HG02938 (cell line): Measurements from ENCODE around the gene OR8B2.
A peak's percentile ranks its signal among the peaks of the same experiment; 100 is the strongest.
"Not testable (repeated sequence)": the region's sequence is repeated elsewhere in the genome, so short reads cannot be mapped to it uniquely, and the experiment has no call there.

ENCODE experiments used
- ATAC-seq: cut with Tn5 transposase; IDR thresholded peaks from one replicate; pipeline ENCODE4 v1.9.1; 2021; ENCODE audit warnings: mild to moderate bottlenecking, moderate library complexity; ENCODE audit not compliant: unreplicated experiment

The OR8B2 gene

GRCh38 chr11:124384399-124384798 is at the start of gene OR8B2:
Gene OR8B2, minus strand, starts transcription at chr11:124384499. Its CDS starts 1,156 bp downstream, at chr11:124383343.
- ATAC-seq: no peak

GRCh38 chr11:124429599-124429998 is 45.3 kb upstream of the OR8B2 start:
- no peak for ATAC-seq

GRCh38 chr11:124424384-124424921 is 40.2 kb upstream of the OR8B2 start, which contains the start of gene OR8B4:
Gene OR8B4, minus strand, starts transcription at chr11:124424871. Its CDS starts 0 bp downstream, at chr11:124424871.
- no peak for ATAC-seq

- ATAC-seq: no peak
Measured at GRCh38 chr11:124421043-124421442, 36.7 kb upstream of the OR8B2 start.

GRCh38 chr11:124415356-124415923 is 31.1 kb upstream of the OR8B2 start:
- ATAC-seq: no peak

- ATAC-seq: no peak
Measured at GRCh38 chr11:124409906-124410305, 25.6 kb upstream of the OR8B2 start.

- no peak for ATAC-seq
Measured at GRCh38 chr11:124405581-124405980, 21.3 kb upstream of the OR8B2 start.

- ATAC-seq: not testable (repeated sequence)
Measured at GRCh38 chr11:124403186-124403585, 18.9 kb upstream of the OR8B2 start.

- peak; percentile 94 for ATAC-seq
Measured at GRCh38 chr11:124402326-124402922, 18.1 kb upstream of the OR8B2 start.

- no peak for ATAC-seq
Measured at GRCh38 chr11:124398924-124399323, 14.6 kb upstream of the OR8B2 start, which contains the start of gene OR8B3. Gene OR8B3, minus strand, starts transcription at chr11:124399024. Its CDS starts 1,673 bp downstream, at chr11:124397351.

- not testable (repeated sequence) for ATAC-seq
Measured at GRCh38 chr11:124396847-124397246, 12.5 kb upstream of the OR8B2 start.

- ATAC-seq: no peak
Measured at GRCh38 chr11:124394408-124394807, 10.1 kb upstream of the OR8B2 start.

- not testable (repeated sequence) for ATAC-seq
Measured at GRCh38 chr11:124382857-124383256, 1.4 kb downstream of the OR8B2 start.

GRCh38 chr11:124380585-124380984 is 3.7 kb downstream of the OR8B2 start:
- ATAC-seq: no peak

GRCh38 chr11:124376280-124376679 is 8.0 kb downstream of the OR8B2 start:
- ATAC-seq: no peak

- ATAC-seq: no peak
Measured at GRCh38 chr11:124359566-124359965, 24.7 kb downstream of the OR8B2 start.

GRCh38 chr11:124346311-124346955 is 37.9 kb downstream of the OR8B2 start:
- ATAC-seq: no peak

GRCh38 chr11:124344346-124344745 is 40.0 kb downstream of the OR8B2 start:
- no peak for ATAC-seq

GRCh38 chr11:124340142-124340447 is 44.2 kb downstream of the OR8B2 start:
- ATAC-seq: no peak

- ATAC-seq: no peak
Measured at GRCh38 chr11:124339396-124340141, 44.7 kb downstream of the OR8B2 start.
